Measurements from ENCODE around the gene SLC25A13. TPM values are rescaled to one million over a fixed set of nuclear protein-coding genes. Genes with fewer than 3 reads are reported as not detected.

The SLC25A13 gene
- total RNA-seq, 1 experiment from 2014 or later = 64.7 TPM

DNA sequence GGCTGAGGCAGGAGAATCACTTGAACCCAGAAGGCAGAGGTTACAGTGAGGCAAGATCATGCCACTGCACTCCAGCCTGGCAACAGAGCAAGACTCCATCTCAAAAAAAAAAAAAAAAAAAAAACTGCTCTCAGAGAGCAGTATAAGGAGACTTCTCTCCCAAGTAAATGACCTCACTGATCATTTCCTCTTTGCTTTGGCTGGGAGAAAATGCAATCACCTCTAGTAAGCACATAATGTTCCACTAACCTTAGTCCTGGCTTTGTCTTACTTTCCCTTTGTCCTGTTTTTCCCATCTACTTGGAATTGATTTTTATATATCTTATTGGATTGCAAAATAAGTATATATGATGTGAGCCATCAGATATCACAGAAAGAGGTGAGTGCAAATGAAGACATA is 2.5 kb downstream of the SLC25A13 start:
- Histone ChIP-seq H4K20me1 (ENCODE audit: insufficient read depth, low read depth, low read length) (no peaks in the 10 kb centered on the region; the same call in 1 of the 2 replicates), H3K4me3 (ENCODE audit: low read length) (no peak overlapping the region), H3K4me2 (ENCODE audit: low read depth, low read length, poor library complexity, severe bottlenecking) (peak overlapping the region; percentile 75), H3K9me2 (replicated peaks; ENCODE audit: insufficient read depth, low read length) (no peaks in the 10 kb centered on the region), H3K27me3 (ENCODE audit: low read length) (no peaks in the 10 kb centered on the region), H3K9ac (ENCODE audit: low read length) (no peak overlapping the region), H3K36me3 (ENCODE audit: insufficient read depth, low read length) (no peaks in the 10 kb centered on the region), H3K79me2 (ENCODE audit: low read length) (peaks cover 74% of the 10 kb centered on the region), H2AFZ (ENCODE audit: low read length) (no peak overlapping the region), H3K4me1 (ENCODE audit: low read length) (peaks cover 31% of the 10 kb centered on the region), H3K9me3 (ENCODE audit: low read length) (no peaks in the 10 kb centered on the region), H3K27ac (ENCODE audit: low read length) (no peak overlapping the region)
- no peak for DNase-seq

DNA sequence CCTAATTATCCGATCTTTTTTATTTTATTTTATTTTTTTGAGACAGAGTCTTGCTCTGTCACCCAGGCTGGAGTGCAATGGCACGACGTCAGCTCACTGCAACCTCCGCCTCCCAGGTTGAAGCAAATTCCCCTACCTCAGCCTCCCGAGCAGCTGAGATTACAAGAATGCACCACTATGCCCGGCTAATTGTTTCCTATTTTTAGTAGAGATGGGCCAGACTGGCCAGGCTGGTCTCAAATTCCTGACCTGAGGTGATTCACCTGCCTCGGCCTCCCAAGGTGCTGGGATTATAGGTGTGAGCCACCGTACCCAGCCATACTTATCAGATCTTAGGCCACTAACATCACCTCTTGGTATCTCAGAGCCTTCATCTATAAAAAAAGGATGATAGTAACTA is 4.9 kb downstream of the SLC25A13 start:
- H3K79me2 ChIP-seq (ENCODE audit: low read length) = peaks cover 99% of the 10 kb centered on the region
- H3K27ac ChIP-seq (ENCODE audit: low read length) = no peak overlapping the region
- no peak overlapping the region for H3K4me3 ChIP-seq (ENCODE audit: low read length)
- no peaks in the 10 kb centered on the region for H3K9me3 ChIP-seq (ENCODE audit: low read length)
- no peak for DNase-seq
- H3K27me3 ChIP-seq (ENCODE audit: low read length) = no peaks in the 10 kb centered on the region
- H3K9ac ChIP-seq (ENCODE audit: low read length) = no peak overlapping the region
- H3K4me1 ChIP-seq (ENCODE audit: low read length) = peaks cover 22% of the 10 kb centered on the region
- no peak overlapping the region for H2AFZ ChIP-seq (ENCODE audit: low read length)
- no peaks in the 10 kb centered on the region; the same call in 1 of the 2 replicates for H4K20me1 ChIP-seq (ENCODE audit: insufficient read depth, low read depth, low read length)
- H3K36me3 ChIP-seq (ENCODE audit: insufficient read depth, low read length) = peaks cover 11% of the 10 kb centered on the region
- no peak overlapping the region for H3K4me2 ChIP-seq (ENCODE audit: low read depth, low read length, poor library complexity, severe bottlenecking)
- no peaks in the 10 kb centered on the region for H3K9me2 ChIP-seq (replicated peaks; ENCODE audit: insufficient read depth, low read length)

DNA sequence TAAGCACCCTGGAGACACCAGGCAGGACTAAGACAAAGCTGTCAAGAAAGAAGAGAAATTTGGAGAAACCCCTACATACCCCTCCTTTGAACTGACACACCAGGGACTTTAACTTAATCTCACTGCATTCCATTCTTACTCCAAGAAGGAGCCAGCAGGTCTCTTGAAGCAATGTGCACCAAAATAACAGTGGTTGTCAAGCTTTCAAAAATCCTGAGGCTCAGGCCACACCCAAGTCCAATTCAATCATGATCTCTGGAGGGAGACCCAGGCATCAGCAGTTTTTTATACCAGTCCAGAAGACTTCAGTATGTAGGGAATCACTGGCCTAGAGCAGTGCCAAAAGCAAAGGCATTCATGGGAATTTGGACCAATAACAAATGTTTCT is 6.8 kb downstream of the SLC25A13 start:
- no peak for DNase-seq
- Histone ChIP-seq H3K27me3 (ENCODE audit: low read length) (no peaks in the 10 kb centered on the region), H3K9me2 (replicated peaks; ENCODE audit: insufficient read depth, low read length) (no peaks in the 10 kb centered on the region)

DNA sequence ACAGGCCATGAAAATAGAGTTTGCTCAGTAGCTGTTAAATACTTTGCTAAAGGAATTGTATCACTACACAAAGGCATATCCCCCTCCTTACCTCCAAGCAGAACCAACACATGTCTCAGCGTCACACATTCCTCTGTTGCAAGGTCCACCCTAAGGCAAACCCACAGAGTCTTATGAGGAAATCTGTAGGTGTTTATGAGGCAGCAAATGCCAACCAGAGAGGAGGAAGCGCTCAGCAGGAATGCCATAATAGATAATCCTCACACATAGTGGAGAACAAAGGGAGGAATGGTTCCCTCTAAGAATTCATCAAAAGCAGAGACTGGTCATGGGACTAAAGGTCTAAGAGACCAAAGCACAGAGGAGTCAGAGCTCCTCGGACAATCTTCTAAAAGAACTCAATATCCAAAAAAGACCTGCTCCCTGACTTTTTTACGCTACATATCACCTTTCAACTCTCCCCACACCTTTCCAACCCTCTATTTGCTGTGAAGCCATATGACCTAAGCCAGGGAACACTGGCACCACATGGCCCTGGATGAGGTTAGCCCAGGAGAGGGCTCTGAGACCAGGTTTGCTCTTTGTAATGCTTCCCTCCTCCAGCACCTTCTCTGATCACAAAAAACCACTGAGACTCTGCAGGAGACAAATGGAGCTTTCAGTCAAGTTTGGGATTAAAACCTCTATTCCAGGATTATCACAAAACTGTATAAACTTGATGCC is 7.3 kb downstream of the SLC25A13 start:
- Histone ChIP-seq H2AFZ (ENCODE audit: low read length) (no peak overlapping the region), H3K4me2 (ENCODE audit: low read depth, low read length, poor library complexity, severe bottlenecking) (no peak overlapping the region), H3K4me3 (ENCODE audit: low read length) (no peak overlapping the region), H3K9me2 (replicated peaks; ENCODE audit: insufficient read depth, low read length) (no peaks in the 10 kb centered on the region), H3K27me3 (ENCODE audit: low read length) (no peaks in the 10 kb centered on the region), H3K9me3 (ENCODE audit: low read length) (no peaks in the 10 kb centered on the region), H3K27ac (ENCODE audit: low read length) (no peak overlapping the region), H3K4me1 (ENCODE audit: low read length) (peaks cover 7% of the 10 kb centered on the region), H4K20me1 (ENCODE audit: insufficient read depth, low read depth, low read length) (no peaks in the 10 kb centered on the region; the same call in 1 of the 2 replicates), H3K9ac (ENCODE audit: low read length) (no peak overlapping the region), H3K79me2 (ENCODE audit: low read length) (peaks cover 99% of the 10 kb centered on the region), H3K36me3 (ENCODE audit: insufficient read depth, low read length) (peaks cover 15% of the 10 kb centered on the region)
- no peak for DNase-seq

More for the DNA sequence above, 6.8 kb downstream of the SLC25A13 start:
- Histone ChIP-seq H3K9ac (ENCODE audit: low read length) (no peak overlapping the region), H3K27ac (ENCODE audit: low read length) (no peak overlapping the region), H3K4me1 (ENCODE audit: low read length) (peaks cover 12% of the 10 kb centered on the region), H3K4me3 (ENCODE audit: low read length) (no peak overlapping the region), H3K9me3 (ENCODE audit: low read length) (no peaks in the 10 kb centered on the region), H3K36me3 (ENCODE audit: insufficient read depth, low read length) (peaks cover 15% of the 10 kb centered on the region), H3K79me2 (ENCODE audit: low read length) (peaks cover 99% of the 10 kb centered on the region), H3K4me2 (ENCODE audit: low read depth, low read length, poor library complexity, severe bottlenecking) (no peak overlapping the region), H4K20me1 (ENCODE audit: insufficient read depth, low read depth, low read length) (no peaks in the 10 kb centered on the region; the same call in 1 of the 2 replicates), H2AFZ (ENCODE audit: low read length) (no peak overlapping the region)

DNA sequence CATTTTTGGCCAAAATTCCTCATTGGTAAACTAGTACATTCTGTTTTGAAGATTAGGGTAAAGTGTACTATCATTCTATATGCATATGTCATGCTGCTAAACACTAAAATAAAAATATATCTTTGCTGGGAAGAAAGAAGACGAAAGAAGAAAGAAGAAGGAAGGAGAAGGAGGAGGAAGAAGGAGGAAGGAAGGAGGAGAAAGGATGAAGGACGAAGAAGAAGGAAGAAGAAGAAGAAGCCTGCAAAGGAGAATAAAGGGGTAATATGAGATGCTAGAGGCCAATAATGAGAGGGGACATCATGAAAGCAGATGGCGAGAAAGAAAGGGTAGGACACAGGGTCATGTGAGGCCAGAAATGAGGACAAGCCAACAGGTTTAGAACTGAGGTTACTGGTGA is 8.0 kb downstream of the SLC25A13 start:
- no peak for DNase-seq
- Histone ChIP-seq H4K20me1 (ENCODE audit: insufficient read depth, low read depth, low read length) (no peaks in the 10 kb centered on the region; the same call in 1 of the 2 replicates), H3K4me2 (ENCODE audit: low read depth, low read length, poor library complexity, severe bottlenecking) (no peak overlapping the region)

DNA sequence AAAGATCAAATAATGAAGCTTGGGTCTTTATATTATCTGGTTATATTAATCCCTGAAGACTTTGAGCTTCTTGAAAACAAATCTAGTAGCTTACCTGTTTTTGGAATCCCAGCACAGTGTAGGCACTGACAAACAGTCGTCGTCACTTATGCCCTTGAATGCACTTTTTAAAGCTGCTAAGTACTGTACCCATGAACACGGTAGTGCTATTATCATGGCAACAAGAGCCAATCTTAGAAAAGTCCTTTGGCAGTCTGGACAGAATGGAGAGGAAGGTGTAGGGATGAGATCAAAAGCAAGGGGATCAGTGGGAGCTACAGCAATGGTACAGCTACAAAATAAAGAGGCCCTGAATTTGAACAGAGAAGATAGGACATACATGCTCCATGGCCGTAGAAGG is 9.4 kb downstream of the SLC25A13 start:
- H3K4me2 ChIP-seq (ENCODE audit: low read depth, low read length, poor library complexity, severe bottlenecking) = no peak overlapping the region
- H3K9me2 ChIP-seq (replicated peaks; ENCODE audit: insufficient read depth, low read length) = no peaks in the 10 kb centered on the region
- no peaks in the 10 kb centered on the region; the same call in 1 of the 2 replicates for H4K20me1 ChIP-seq (ENCODE audit: insufficient read depth, low read depth, low read length)
- peaks cover 100% of the 10 kb centered on the region for H3K79me2 ChIP-seq (ENCODE audit: low read length)
- no peak overlapping the region for H3K4me3 ChIP-seq (ENCODE audit: low read length)
- no peaks in the 10 kb centered on the region; the same call in 1 of the 2 replicates for H3K4me1 ChIP-seq (ENCODE audit: low read length)
- H3K27ac ChIP-seq (ENCODE audit: low read length) = no peak overlapping the region
- H3K36me3 ChIP-seq (ENCODE audit: insufficient read depth, low read length) = peaks cover 15% of the 10 kb centered on the region
- DNase-seq = no peak
- H2AFZ ChIP-seq (ENCODE audit: low read length) = no peak overlapping the region
- no peaks in the 10 kb centered on the region for H3K27me3 ChIP-seq (ENCODE audit: low read length)
- no peak overlapping the region for H3K9ac ChIP-seq (ENCODE audit: low read length)
- H3K9me3 ChIP-seq (ENCODE audit: low read length) = no peaks in the 10 kb centered on the region

More for the DNA sequence above, 8.0 kb downstream of the SLC25A13 start:
- Histone ChIP-seq H3K36me3 (ENCODE audit: insufficient read depth, low read length) (peaks cover 15% of the 10 kb centered on the region), H3K9me3 (ENCODE audit: low read length) (no peaks in the 10 kb centered on the region), H3K79me2 (ENCODE audit: low read length) (peaks cover 99% of the 10 kb centered on the region), H3K9me2 (replicated peaks; ENCODE audit: insufficient read depth, low read length) (no peaks in the 10 kb centered on the region), H3K9ac (ENCODE audit: low read length) (no peak overlapping the region), H3K4me3 (ENCODE audit: low read length) (no peak overlapping the region), H3K4me1 (ENCODE audit: low read length) (peaks cover 3% of the 10 kb centered on the region), H3K27me3 (ENCODE audit: low read length) (no peaks in the 10 kb centered on the region), H2AFZ (ENCODE audit: low read length) (no peak overlapping the region), H3K27ac (ENCODE audit: low read length) (no peak overlapping the region)

DNA sequence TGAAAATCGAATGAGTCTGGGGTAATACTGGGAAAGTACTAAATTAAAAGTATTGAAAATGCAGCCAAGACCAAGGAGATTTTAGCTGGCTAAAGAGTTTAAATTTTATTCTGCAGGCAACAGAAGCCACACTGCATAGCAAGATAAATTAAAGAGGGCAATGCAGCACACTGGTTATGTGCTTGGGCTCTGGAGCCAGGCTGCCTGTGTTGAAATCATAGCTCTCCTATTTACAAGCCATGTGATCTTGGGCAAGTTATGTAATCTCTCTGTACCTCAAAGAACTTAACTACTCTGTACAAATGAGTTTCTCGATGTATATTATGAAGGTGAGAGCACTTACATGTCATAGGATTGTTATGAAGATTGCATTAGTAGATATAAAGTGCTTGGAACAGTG is 9.9 kb downstream of the SLC25A13 start:
- H2AFZ ChIP-seq (ENCODE audit: low read length) = no peak overlapping the region
- no peak overlapping the region for H3K4me3 ChIP-seq (ENCODE audit: low read length)
- no peaks in the 10 kb centered on the region for H3K9me3 ChIP-seq (ENCODE audit: low read length)
- H4K20me1 ChIP-seq (ENCODE audit: insufficient read depth, low read depth, low read length) = no peaks in the 10 kb centered on the region; the same call in 1 of the 2 replicates
- H3K4me2 ChIP-seq (ENCODE audit: low read depth, low read length, poor library complexity, severe bottlenecking) = no peak overlapping the region
- H3K9me2 ChIP-seq (replicated peaks; ENCODE audit: insufficient read depth, low read length) = no peaks in the 10 kb centered on the region
- no peak overlapping the region for H3K27ac ChIP-seq (ENCODE audit: low read length)
- H3K36me3 ChIP-seq (ENCODE audit: insufficient read depth, low read length) = peaks cover 15% of the 10 kb centered on the region
- H3K79me2 ChIP-seq (ENCODE audit: low read length) = peaks cover 99% of the 10 kb centered on the region
- no peak overlapping the region for H3K9ac ChIP-seq (ENCODE audit: low read length)
- peak; percentile 37 for DNase-seq
- H3K4me1 ChIP-seq (ENCODE audit: low read length) = no peaks in the 10 kb centered on the region; the same call in 1 of the 2 replicates
- H3K27me3 ChIP-seq (ENCODE audit: low read length) = no peaks in the 10 kb centered on the region

DNA sequence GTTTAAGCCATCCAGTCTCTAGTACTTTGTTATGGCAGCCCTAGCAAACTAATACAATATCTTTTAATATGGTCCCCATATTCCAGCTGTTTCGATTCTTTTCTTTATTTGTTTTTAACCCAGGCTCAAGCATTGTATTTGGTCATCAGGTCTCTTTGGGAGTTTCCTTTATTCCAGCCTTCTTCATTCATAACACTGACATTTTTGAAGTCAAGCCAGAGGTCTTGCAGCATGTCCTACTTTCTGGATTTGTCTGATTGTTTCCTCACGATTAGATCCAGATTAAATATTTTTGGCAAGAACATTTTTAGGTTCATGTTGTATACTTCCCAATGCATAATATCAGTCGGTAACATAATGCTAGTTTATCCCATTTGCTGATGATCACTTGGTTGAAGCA is 11.8 kb downstream of the SLC25A13 start:
- H3K9ac ChIP-seq (ENCODE audit: low read length) = no peak overlapping the region
- H3K36me3 ChIP-seq (ENCODE audit: insufficient read depth, low read length) = peaks cover 15% of the 10 kb centered on the region
- H3K9me2 ChIP-seq (replicated peaks; ENCODE audit: insufficient read depth, low read length) = no peaks in the 10 kb centered on the region
- H3K27me3 ChIP-seq (ENCODE audit: low read length) = no peaks in the 10 kb centered on the region
- H3K4me2 ChIP-seq (ENCODE audit: low read depth, low read length, poor library complexity, severe bottlenecking) = no peak overlapping the region
- no peaks in the 10 kb centered on the region for H4K20me1 ChIP-seq (ENCODE audit: insufficient read depth, low read depth, low read length)
- peaks cover 99% of the 10 kb centered on the region for H3K79me2 ChIP-seq (ENCODE audit: low read length)
- DNase-seq = no peak
- H3K4me1 ChIP-seq (ENCODE audit: low read length) = peaks cover 4% of the 10 kb centered on the region; the same call in 1 of the 2 replicates
- no peak overlapping the region for H3K4me3 ChIP-seq (ENCODE audit: low read length)
- H3K9me3 ChIP-seq (ENCODE audit: low read length) = no peaks in the 10 kb centered on the region
- H2AFZ ChIP-seq (ENCODE audit: low read length) = no peak overlapping the region
- H3K27ac ChIP-seq (ENCODE audit: low read length) = no peak overlapping the region

All from Karpas-422 (cell line).